RPMI8226 (cell line): ENCODE data around the gene LRP5.
"Not testable (repeated sequence)": the region's sequence is repeated elsewhere in the genome, so short reads cannot be mapped to it uniquely, and the experiment has no call there.

Source experiments
- DNase-seq: peaks from one replicate; pipeline ENCODE4 v3.0.0-alpha.2; 2015

Gene LRP5

DNA sequence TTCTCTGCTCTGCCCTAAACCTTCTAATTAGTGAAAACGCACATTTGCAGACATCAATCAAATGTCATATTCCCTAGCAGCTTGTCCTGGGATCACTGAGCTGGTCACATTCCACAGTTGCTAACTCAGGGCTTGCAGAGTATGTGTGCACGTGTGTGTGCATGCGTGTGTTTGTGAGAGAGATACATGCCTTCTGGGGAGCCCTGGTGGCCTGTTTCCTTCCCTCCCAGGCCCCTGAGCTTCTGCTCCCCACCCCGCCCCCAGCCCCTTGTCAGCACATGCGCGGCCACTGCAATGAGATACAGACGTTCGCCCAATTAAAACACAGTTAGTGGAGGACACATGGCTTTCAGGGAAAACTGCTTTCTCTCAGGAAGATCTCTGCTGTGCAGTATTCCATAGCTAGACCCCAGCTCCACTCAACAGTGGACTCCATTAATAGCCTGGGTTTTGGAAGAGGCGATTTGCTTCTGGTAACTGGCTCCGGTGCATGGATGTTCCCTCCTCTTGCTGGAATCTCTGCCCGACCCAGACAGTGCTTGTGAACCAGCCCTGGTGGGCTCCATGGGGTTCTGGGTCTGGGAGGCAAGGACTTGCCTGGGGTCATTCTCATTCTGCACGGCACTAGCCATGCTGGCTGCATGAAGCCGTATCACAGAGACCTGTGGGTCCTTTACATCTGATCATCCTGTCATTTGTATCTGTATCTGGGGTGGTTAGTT, 17.7 kb downstream of the LRP5 start:
- DNase-seq = no peak

DNA sequence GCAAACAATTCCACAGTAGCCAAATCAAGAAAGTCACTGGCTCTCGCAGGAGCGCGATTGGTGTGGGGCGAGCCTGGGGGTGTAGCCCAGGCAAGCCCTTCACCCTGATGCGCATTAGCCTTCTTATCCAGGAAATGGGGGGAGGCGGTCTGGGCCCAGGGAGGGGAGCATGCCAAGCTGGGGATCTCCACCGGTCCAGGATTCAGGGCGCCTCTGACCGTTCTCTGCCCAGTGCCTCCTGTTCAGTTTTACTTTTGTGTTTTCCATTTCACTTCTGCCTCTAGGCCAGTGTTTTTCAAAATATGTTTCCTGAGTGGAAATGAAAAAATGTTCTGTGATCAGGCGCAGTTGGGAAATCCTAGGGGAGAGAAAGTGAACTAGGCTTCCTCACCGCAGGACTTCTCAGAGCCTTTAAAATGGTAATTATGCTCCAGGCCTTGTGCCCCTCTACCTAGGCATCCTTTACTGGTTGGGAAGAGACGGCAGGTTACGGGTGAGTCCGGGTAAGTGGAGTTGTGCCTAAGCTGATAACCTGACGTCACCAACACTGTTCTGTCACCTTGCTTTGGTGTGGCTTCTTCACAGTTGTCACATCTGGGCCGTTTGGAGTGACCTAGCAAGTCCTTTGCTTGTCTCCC, 18.4 kb downstream of the LRP5 start:
- DNase-seq = no peak

- DNase-seq = no peak
Observed at GRCh38 chr11:68331338-68331947, 19.1 kb downstream of the LRP5 start.

GRCh38 chr11:68332186-68332585, 19.8 kb downstream of the LRP5 start:
- DNase-seq = no peak

GRCh38 chr11:68333173-68333572, 20.8 kb downstream of the LRP5 start:
- DNase-seq = no peak

- no peak for DNase-seq
Observed at GRCh38 chr11:68334923-68335322, 22.5 kb downstream of the LRP5 start.

DNA sequence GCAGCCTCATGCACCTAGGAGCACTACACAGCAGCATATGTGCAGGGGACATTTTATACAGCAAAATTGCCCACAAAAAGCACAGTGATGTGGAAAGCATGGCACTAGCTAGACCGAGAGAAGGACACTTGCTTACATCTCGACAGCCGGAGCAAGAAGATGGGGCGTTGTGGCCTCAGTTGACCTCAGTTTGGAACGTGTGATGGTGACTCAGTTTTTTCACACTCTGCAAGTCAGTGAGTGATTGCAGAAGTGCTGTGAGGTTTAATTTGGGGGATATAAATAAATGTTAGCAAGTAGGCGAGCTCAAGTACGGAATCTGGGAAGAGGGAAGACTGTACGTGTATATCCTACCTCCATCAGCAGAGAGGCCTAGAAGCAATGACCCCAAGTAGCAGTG, 23.3 kb downstream of the LRP5 start:
- no peak for DNase-seq

- DNase-seq = no peak
Observed at GRCh38 chr11:68336716-68337115, 24.3 kb downstream of the LRP5 start.

DNA sequence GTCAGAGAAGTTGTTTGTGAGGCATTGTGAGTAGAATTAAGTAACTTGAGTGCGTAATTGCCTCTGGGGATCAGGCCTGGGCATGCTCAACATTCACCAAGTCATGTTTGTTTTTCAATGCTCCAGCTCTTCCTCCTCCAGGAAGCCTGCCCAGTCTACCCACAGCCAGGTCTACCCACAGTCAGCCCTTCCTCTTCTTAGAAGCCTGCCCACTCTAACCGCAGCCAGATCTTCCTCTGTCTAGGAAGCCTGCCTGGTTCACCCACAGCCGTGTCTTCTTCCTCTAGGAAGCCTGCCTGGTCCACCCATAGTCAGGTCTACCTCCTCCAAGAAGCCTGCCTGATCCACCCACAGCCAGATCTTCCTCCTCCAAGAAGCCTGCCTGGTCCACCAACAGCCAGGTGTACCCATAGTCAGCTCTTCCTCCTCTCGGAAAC, 25.0 kb downstream of the LRP5 start:
- DNase-seq = no peak

DNA sequence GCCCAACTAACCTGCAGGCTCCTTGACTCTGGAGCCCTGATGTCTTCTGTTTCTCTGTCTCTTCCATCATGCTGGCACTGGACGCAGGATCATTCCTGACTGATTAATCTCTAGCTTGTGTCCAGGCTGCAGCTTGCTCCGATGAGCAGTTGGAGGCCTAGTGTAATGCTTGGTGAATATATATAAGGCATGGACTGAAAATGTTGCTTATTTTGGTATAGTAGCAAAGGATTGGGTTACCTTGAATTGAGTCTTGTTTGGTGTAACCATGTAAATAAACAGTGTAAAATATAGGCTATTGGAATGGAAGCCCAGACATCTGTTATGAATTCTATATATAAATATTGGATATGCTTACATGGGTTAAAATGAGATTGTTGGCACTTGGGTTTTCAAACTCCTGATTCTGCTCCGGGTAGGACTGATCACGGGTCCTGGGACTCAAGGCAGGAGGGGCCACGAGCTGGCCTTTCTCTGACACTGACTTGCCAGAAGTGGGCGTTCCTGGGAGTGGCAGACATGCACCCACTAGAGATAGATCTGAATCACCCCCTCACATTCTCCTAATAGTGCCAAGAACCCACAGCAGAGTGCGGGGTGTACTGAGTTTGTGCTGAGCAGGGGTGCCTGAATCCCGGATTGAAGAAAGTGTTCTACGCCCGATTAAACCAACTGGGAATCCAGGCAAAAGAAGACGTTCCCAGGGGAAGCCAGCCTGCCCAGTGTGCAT, 25.8 kb downstream of the LRP5 start:
- DNase-seq = no peak

GRCh38 chr11:68340003-68340767, 27.8 kb downstream of the LRP5 start:
- no peak for DNase-seq

- no peak for DNase-seq
Observed at GRCh38 chr11:68340784-68341556, 28.6 kb downstream of the LRP5 start.

DNA sequence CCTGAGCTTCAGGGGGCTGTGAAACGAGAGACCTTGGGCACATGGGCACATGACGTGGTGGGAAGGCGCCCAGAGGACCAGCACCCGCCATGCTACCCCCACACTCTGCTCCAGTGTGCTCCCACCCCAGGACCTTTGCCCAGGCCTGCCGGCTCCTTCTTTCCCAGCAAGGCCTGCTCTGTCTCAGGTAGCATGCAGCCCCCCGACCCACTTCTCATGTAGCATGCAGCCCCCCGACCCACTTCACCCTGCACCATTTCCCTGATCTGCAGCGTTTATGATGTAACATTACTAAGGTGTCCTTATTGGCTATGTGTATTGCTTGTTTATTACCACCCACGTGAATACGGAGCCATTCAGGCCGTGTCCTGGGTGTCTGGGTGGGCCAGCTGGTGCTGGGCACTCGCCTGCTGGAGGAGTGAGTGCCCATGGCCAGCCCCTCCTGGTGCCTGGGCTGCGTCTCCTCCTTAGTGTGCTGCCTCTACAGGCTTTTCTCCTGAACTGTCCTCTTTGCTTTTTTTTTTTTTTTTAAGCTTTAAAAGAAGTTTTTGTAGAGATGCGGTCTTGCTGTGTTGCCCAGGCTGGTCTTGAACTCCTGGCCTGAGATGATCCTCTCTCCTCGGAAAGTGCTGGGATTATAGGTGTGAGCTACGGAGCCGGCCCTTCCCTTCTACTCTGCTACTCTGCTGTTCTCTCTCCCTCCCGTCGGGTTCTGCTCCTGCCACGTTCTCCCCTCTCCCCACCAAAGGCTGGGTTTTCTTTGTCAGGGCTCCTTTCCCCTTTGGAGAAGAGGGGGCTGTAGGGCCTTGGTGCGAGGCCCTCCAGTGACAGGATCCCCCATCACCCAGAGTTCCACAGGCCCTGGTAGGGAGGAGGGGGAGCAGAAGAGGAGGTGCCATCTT, 29.4 kb downstream of the LRP5 start:
- DNase-seq = no peak

- DNase-seq = no peak
Observed at GRCh38 chr11:68342459-68343158, 30.2 kb downstream of the LRP5 start.

- DNase-seq = no peak
Observed at GRCh38 chr11:68343761-68344256, 31.4 kb downstream of the LRP5 start.

- not testable (repeated sequence) for DNase-seq
Observed at GRCh38 chr11:68344821-68345220, 32.4 kb downstream of the LRP5 start.

GRCh38 chr11:68345776-68346461, 33.5 kb downstream of the LRP5 start:
- no peak for DNase-seq

GRCh38 chr11:68346462-68346790, 34.0 kb downstream of the LRP5 start:
- DNase-seq = no peak

DNA sequence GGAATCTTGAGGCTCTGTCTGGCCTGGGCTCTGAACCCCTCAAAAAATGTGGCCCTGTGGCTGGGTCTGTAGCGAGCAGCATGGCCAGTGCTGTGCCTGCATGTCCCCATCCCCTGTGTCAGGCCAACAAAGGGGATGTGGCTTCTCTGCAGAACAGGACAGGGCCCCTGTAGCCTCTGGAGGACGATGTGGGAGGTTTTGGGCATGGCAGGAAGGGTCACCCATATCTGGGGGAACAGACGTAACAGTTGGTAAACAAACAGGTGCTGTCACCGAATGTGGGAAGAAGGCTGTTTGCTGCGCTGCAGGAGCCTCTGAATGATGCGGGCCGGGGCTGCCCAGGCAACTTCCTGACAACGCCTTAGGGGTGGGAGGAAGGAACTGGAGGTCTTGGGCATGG, 35.0 kb downstream of the LRP5 start:
- no peak for DNase-seq

DNA sequence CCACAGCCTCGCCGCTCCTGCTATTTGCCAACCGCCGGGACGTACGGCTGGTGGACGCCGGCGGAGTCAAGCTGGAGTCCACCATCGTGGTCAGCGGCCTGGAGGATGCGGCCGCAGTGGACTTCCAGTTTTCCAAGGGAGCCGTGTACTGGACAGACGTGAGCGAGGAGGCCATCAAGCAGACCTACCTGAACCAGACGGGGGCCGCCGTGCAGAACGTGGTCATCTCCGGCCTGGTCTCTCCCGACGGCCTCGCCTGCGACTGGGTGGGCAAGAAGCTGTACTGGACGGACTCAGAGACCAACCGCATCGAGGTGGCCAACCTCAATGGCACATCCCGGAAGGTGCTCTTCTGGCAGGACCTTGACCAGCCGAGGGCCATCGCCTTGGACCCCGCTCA, 35.5 kb downstream of the LRP5 start:
- no peak for DNase-seq
